ENCODE data around the gene TBL1X.

TBL1X gene

GRCh38 chrX:9728261-9728660, 263.4 kb downstream of the TBL1X start:
- DNase-seq (ENCODE audit: low spot score): no peak
- TF ChIP-seq CTCF (IDR thresholded peaks at IDR 0.05; ENCODE audit: borderline replicate concordance, control extremely low read depth, extremely low read depth, insufficient read depth, missing control alignments): no peak
- in situ Hi-C loops (cut with MboI; ENCODE audit: low sequenced_read_pairs, unreplicated experiment): no loop called here

GRCh38 chrX:9729171-9729885, 264.5 kb downstream of the TBL1X start:
- in situ Hi-C loops (cut with MboI; ENCODE audit: low sequenced_read_pairs, unreplicated experiment): no loop called here
- TF ChIP-seq CTCF (IDR thresholded peaks at IDR 0.05; ENCODE audit: borderline replicate concordance, control extremely low read depth, extremely low read depth, insufficient read depth, missing control alignments): no peak
- no peak for DNase-seq (ENCODE audit: low spot score)

GRCh38 chrX:9730078-9730477, 265.2 kb downstream of the TBL1X start:
- no peak for TF ChIP-seq CTCF (IDR thresholded peaks at IDR 0.05; ENCODE audit: borderline replicate concordance, control extremely low read depth, extremely low read depth, insufficient read depth, missing control alignments)
- in situ Hi-C loops (cut with MboI; ENCODE audit: low sequenced_read_pairs, unreplicated experiment): no loop called here
- no peak for DNase-seq (ENCODE audit: low spot score)

- peak; percentile 34 for DNase-seq (ENCODE audit: low spot score)
- TF ChIP-seq CTCF (IDR thresholded peaks at IDR 0.05; ENCODE audit: borderline replicate concordance, control extremely low read depth, extremely low read depth, insufficient read depth, missing control alignments): no peak
- in situ Hi-C loops (cut with MboI; ENCODE audit: low sequenced_read_pairs, unreplicated experiment): no loop called here
Measured at GRCh38 chrX:9730752-9731151, 265.9 kb downstream of the TBL1X start.

- DNase-seq (ENCODE audit: low spot score): no peak
- in situ Hi-C loops (cut with MboI; ENCODE audit: low sequenced_read_pairs, unreplicated experiment): no loop called here
- TF ChIP-seq CTCF (IDR thresholded peaks at IDR 0.05; ENCODE audit: borderline replicate concordance, control extremely low read depth, extremely low read depth, insufficient read depth, missing control alignments): no peak
Measured at GRCh38 chrX:9737363-9737762, 272.5 kb downstream of the TBL1X start.

GRCh38 chrX:9738151-9738550, 273.3 kb downstream of the TBL1X start:
- no peak for DNase-seq (ENCODE audit: low spot score)
- in situ Hi-C loops (cut with MboI; ENCODE audit: low sequenced_read_pairs, unreplicated experiment): no loop called here

More at GRCh38 chrX:9738151-9738550, 273.3 kb downstream of the TBL1X start:
- TF ChIP-seq CTCF (IDR thresholded peaks at IDR 0.05; ENCODE audit: borderline replicate concordance, control extremely low read depth, extremely low read depth, insufficient read depth, missing control alignments): no peak
